HFF-Myc (cell line): Measurements from ENCODE around the gene SERPINI1.

Source experiments
- DNase-seq: peaks from one replicate; pipeline ENCODE4 v3.0.0-alpha.2; 2011; ENCODE audit warnings: low read depth; ENCODE audit errors: extremely low read depth
- H3K4me3 ChIP-seq: replicated peaks from 2 replicates; pipeline ENCODE4 v1.5.1; 2011; ENCODE audit warnings: low read depth, mild to moderate bottlenecking, control low read depth, low read length
- TF ChIP-seq, protein P1 (sequence below): IDR thresholded peaks from 2 replicates; pipeline ENCODE4 v1.5.1; 2012; ENCODE audit warnings: mild to moderate bottlenecking, low read depth, low read length, control low read depth; ENCODE audit errors: missing control alignments

SERPINI1 gene

DNA sequence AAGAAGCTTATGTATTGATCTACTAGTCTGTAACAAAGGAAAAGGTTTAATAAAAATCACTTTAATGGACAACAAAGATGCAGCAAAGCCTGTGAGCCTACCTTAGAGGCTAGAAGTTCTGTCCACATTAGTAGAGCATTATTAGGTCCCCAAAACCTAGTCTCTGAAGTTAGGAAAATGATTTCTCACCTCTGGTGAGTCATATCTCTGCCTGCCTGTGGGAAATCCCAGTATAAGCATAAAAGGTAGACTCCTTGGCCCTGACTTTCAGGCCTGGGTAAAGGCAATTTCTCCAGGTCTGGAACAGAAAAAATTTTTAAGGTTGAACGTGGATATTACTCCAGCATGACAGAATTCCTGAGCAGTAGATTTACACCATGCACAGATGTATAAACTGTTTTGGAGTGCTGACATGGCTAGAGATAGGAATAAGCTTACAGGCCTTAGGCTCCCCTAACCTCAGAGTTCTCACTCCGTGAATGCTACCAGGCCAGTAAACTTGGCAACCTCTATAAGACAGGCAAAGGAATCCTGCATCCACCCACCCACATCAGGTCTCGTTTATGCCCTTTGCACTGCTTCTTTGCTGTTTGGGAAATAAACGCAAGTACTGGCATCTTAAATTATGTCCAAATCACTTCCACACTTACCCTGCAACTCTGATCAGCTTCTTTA lies 104.1 kb downstream of the SERPINI1 start:
- TF ChIP-seq, protein P1, sequence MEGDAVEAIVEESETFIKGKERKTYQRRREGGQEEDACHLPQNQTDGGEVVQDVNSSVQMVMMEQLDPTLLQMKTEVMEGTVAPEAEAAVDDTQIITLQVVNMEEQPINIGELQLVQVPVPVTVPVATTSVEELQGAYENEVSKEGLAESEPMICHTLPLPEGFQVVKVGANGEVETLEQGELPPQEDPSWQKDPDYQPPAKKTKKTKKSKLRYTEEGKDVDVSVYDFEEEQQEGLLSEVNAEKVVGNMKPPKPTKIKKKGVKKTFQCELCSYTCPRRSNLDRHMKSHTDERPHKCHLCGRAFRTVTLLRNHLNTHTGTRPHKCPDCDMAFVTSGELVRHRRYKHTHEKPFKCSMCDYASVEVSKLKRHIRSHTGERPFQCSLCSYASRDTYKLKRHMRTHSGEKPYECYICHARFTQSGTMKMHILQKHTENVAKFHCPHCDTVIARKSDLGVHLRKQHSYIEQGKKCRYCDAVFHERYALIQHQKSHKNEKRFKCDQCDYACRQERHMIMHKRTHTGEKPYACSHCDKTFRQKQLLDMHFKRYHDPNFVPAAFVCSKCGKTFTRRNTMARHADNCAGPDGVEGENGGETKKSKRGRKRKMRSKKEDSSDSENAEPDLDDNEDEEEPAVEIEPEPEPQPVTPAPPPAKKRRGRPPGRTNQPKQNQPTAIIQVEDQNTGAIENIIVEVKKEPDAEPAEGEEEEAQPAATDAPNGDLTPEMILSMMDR = no peak
- no peak for DNase-seq
- no peak overlapping the region for H3K4me3 ChIP-seq

DNA sequence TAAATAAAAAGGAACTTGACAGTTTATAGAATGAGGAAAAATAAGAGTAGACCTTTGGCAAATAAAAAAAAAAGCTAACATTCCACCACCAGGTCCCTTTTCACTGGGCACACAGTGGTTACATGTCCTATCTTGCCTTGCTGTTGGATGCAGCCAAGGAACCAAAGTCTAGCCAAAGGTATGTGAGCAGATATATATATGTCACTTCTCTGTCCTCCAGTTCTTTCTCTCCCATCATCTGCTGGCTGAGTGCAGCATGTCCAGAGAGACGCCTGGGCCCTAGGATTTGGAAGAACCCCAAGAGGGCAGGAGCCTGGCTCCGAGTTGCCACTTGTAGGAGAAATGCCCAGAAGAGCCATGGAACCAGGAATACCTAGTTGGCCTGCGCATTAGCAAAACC lies 104.7 kb downstream of the SERPINI1 start:
- TF ChIP-seq, protein P1 = no peak
- no peak overlapping the region for H3K4me3 ChIP-seq
- no peak for DNase-seq

DNA sequence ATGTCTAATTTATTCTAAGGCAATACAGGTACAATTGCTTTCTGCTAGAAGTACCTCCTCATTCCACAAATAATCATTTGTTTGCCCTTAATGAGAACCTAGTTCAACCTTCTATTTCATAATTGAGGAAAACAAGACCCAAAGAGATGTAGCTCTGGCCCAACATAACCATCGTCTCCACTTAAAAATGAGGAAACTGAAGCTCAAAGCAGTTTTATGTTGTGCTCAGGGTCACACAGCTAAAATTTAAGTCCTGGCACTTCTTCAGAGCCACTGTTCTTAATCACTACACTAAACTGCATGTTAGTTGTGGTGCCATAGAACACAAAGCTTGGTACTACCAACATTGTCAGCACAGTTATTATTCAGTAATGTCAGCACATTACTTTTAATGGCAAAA lies 108.0 kb downstream of the SERPINI1 start:
- DNase-seq = no peak
- TF ChIP-seq, protein P1 = no peak

DNA sequence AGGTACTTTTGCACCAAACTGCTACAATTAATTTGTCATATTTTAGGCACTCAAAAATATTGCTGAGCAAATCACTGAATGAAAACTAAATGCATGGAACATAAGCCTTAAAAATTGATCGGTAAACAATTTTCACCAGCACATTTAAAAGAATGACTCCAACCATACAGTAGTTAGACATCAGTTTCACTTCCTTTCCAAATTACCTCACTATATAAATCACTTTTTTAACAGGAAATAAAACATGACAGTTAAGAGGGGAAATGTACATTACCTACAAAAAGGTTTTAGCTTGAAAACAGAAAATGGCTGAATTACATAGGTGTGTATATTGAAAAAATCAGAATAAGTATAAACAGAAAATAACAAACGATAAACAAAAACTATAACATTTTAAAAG lies 108.4 kb downstream of the SERPINI1 start:
- TF ChIP-seq, protein P1 = no peak
- DNase-seq = no peak
- no peak overlapping the region for H3K4me3 ChIP-seq

More for the DNA sequence above, 108.0 kb downstream of the SERPINI1 start:
- H3K4me3 ChIP-seq = no peak overlapping the region

DNA sequence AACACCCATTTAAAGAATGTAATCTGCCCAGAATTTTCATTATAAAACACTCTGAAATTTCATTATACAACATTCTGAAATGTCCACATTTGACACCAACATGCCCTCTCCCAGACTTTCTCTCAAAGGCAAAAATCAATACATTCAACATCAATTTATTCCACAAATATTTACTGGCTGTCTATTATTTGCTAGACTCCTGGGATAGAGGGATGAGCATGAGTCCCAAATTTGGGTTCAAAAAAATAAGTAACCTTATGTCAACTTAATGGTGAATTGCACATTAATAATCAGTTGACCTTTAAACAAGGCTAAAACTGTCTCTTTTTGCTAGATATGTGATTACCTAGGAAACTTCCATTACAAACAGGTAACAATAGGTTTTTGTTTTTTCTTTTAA lies 109.0 kb downstream of the SERPINI1 start:
- no peak overlapping the region for H3K4me3 ChIP-seq
- no peak for DNase-seq
- TF ChIP-seq, protein P1 = no peak

DNA sequence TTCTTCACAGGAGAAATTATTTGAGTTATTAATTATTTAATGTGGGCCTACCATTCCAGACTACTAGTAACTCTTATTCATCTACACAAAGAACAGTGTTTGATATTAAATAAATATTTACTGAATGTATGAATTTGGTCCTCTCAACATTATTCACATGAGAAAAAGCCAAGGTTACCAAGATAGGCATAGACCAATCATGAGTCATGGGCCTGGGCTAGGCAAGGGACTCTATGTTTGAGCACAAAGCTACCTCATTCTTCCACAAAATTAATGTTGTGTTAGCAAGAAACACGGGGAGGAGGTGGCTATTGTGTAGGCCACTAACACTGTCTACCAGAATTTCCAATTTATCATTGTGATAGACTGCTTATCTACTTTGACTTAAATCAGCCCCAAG lies 115.7 kb downstream of the SERPINI1 start:
- TF ChIP-seq, protein P1 = no peak
- DNase-seq = no peak
- H3K4me3 ChIP-seq = no peak overlapping the region

DNA sequence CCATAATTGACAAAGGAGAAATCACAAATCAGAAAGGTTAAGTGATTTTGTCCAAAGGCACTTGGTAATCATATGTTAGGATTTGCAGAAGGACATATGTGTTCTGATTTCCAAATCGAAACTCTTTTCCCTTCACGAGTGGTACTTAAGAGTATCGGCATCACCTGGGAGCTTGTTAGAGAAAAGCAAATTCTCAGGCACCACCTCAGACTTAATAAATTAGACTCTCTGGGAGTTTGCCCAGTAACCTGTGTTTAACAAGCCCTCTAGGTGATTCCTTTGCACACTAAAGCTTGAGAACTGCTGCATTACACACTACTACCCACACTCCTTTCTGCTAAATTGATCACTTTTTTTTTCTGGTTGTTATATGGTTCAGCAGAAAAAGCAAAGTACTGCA lies 116.2 kb downstream of the SERPINI1 start:
- TF ChIP-seq, protein P1 = no peak
- no peak overlapping the region for H3K4me3 ChIP-seq

More for the DNA sequence above, 116.2 kb downstream of the SERPINI1 start:
- DNase-seq = no peak
